ENCODE measurements around the gene KATNAL2.

GRCh38 chr18:46939998-46940571, 22.7 kb downstream of the KATNAL2 start:
- TF ChIP-seq POLR2A (IDR thresholded peaks at IDR 0.05; ENCODE audit: low read depth, low read length) (no peak), SPI1 (IDR thresholded peaks at IDR 0.05; ENCODE audit: low read depth, low read length) (no peak), POLR2AphosphoS5 (IDR thresholded peaks at IDR 0.05; ENCODE audit: low read depth, low read length) (no peak)
